ENCODE data around the gene GLRA3.
"Not testable (repeated sequence)": the region's sequence is repeated elsewhere in the genome, so short reads cannot be mapped to it uniquely, and the experiment has no call there.

- not testable (repeated sequence) for TF ChIP-seq CTCF (conservative IDR thresholded peaks at IDR 0.05 in 1 of 2, IDR thresholded peaks at IDR 0.05 in 1 of 2; ENCODE audit: low read depth in 1 of 2, low read length in 2 of 2); EZH2 (IDR thresholded peaks at IDR 0.05; ENCODE audit: low read length, missing control alignments)
These were observed 199.1 kb downstream of the GLRA3 start for GRCh38 chr4:174629907-174630450.
